Large intestine (tissue), 3 donors: Measurements from ENCODE around the gene PDK3. TPM values are rescaled to one million over a fixed set of nuclear protein-coding genes. Genes with fewer than 3 reads are reported as not detected.

Experiments
- DNase-seq, 2 donors: peaks; one replicate each; pipeline versions ENCODE4 v3.0.0 to v3.0.0-alpha.2; 2013
- H3K27ac ChIP-seq: one replicate; pipeline ENCODE4 v1.5.1; 2013; ENCODE audit warnings: low read length
- H3K27me3 ChIP-seq: 2 replicates; pipeline ENCODE4 v1.6.1; 2013; ENCODE audit warnings: low read length; ENCODE audit not compliant: control insufficient read depth, insufficient read depth
- H3K36me3 ChIP-seq: 2 replicates; pipeline ENCODE4 v1.6.1; 2013; ENCODE audit warnings: low read length; ENCODE audit not compliant: control insufficient read depth, insufficient read depth
- H3K4me1 ChIP-seq: one replicate; pipeline ENCODE4 v1.6.1; 2013; ENCODE audit warnings: low read length; ENCODE audit not compliant: control insufficient read depth, insufficient read depth
- H3K4me3 ChIP-seq: one replicate; pipeline ENCODE4 v1.5.1; 2013; ENCODE audit warnings: low read length
- H3K9me3 ChIP-seq: one replicate; pipeline ENCODE4 v1.6.1; 2013; ENCODE audit warnings: mild to moderate bottlenecking, low read depth, low read length, moderate library complexity; ENCODE audit not compliant: control insufficient read depth
- WGBS: methylation state at CpG from one replicate; pipeline ENCODE4 v1.1.5; 2013; ENCODE audit warnings: low lambda C conversion rate; ENCODE audit not compliant: insufficient coverage; 5-methylcytosine and 5-hydroxymethylcytosine counted together
- polyA plus RNA-seq: library from polyadenylated mRNA; unstranded; fragments of 120-200 nt; gene quantifications from one replicate; pipeline ENCODE4 v1.2.1, GENCODE V29; 2013

Gene PDK3
- polyA plus RNA-seq, 1 donor, result 13.3 TPM

DNA sequence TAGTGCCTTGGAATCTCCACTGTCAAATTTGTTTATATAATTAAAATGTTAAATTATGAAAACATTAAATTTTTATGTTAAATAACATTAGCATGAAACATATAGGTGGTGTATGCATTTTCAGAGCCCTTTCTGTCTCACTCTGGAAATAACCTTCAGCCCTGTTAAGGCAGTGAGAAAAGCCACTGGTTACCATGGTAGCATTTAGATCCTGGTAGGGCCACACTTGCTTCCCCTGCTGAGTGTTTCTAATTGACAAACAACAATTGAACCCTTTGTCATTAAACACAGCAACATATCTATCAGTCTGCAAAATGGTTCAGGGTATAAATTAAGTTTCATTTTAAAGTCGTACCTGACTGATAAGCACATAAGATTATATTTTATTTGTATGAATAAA, 63.5 kb downstream of the PDK3 start:
- H3K27ac ChIP-seq, result no peak overlapping the region
- no peaks in the 10 kb centered on the region for H3K9me3 ChIP-seq
- H3K36me3 ChIP-seq, result peaks cover 6% of the 10 kb centered on the region
- no peaks in the 10 kb centered on the region for H3K27me3 ChIP-seq
- no peaks in the 10 kb centered on the region for H3K4me1 ChIP-seq
- H3K4me3 ChIP-seq, result no peak overlapping the region
- no peak for DNase-seq
- WGBS, result no CpG with 5 or more reads among the region's 1 CpG

DNA sequence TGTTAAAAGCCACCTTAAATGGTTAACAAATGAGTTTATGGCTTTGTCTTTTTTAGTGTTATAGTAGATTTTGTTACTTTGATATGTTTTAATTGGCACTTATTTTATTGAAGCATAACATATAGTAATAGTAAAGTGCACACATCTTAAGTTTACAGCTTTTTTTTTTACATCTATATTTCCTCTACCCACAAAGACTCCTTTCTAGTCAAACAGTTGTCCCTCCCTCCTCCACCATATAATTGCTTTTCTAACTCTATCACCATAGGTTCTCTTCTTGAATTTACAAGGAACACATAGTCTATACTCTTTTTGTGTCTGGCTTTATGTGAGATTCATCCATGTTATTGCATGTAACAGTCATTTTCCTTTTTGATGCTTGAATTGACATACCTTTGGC, 71.5 kb downstream of the PDK3 start:
- no peaks in the 10 kb centered on the region for H3K27me3 ChIP-seq
- H3K4me3 ChIP-seq, result no peak overlapping the region
- H3K9me3 ChIP-seq, result no peaks in the 10 kb centered on the region
- H3K36me3 ChIP-seq, result peaks cover 10% of the 10 kb centered on the region
- H3K4me1 ChIP-seq, result no peaks in the 10 kb centered on the region
- DNase-seq, result no peak
- H3K27ac ChIP-seq, result no peak overlapping the region

DNA sequence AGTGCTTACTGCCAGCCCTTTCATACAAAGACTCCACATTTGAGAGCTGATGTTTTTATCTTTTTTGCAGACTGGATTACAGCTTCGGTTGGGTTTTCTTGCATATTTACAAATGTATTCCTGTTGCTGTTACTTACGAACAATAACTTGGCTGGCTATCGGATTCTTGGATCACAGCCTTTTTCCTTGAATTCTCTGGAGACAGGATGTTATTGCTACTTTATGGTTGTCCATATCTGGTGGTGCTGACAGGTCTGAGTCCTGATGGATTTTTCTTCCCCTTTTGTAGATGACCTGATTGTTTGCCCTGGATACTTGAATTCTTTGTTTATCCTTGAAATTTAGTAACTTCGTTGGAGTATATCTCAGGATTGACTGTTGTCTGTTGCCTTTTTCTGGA, 77.7 kb downstream of the PDK3 start:
- H3K36me3 ChIP-seq, result no peaks in the 10 kb centered on the region
- DNase-seq, result no peak
- H3K27me3 ChIP-seq, result no peaks in the 10 kb centered on the region
- H3K9me3 ChIP-seq, result no peaks in the 10 kb centered on the region
- WGBS, result no CpG with 5 or more reads among the region's 4 CpGs
- no peaks in the 10 kb centered on the region for H3K4me1 ChIP-seq
- H3K27ac ChIP-seq, result no peak overlapping the region
- no peak overlapping the region for H3K4me3 ChIP-seq

DNA sequence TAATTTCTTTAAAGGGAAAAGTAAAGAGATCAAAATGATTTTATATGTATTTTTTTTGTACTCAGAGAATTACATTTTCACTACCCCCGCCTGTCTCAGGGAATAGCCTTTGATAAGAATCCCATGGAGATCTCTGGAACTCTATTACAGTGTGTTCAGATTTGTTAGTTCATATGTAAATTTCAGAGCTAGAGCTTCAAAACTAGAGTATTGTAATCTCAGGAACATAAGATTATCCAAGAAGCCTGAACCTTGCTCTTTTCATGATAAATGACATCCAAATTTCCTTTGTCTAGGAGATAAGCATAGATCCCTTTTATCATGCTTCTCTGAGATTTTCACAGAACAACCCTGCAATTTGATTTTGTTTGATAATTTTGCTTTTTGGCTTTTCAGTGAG, 82.9 kb downstream of the PDK3 start:
- Histone ChIP-seq H3K4me1 (no peaks in the 10 kb centered on the region), H3K9me3 (no peaks in the 10 kb centered on the region), H3K27me3 (no peaks in the 10 kb centered on the region), H3K36me3 (no peaks in the 10 kb centered on the region), H3K4me3 (no peak overlapping the region), H3K27ac (no peak overlapping the region)
- DNase-seq, result no peak
- no CpG with 5 or more reads among the region's 1 CpG for WGBS

DNA sequence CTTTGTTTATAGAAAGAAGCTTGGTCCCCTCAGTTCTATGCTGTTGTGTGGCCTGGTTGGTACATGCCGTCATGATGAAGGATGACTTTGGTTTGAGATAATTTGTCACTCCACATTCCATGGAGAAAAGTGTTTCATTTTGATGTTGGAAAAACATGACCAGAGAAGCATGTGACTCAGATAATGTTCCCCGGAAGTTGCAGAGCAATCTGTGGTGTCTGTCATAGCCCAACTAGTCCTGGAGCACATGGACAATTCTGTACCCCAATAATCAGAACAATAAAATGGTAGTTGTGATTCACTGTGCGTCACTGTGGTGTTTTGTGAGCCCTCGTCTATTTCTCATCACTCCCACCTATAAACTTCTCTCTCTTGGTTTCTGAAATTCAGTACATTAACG, 85.1 kb downstream of the PDK3 start:
- no peaks in the 10 kb centered on the region for H3K4me1 ChIP-seq
- no peak for DNase-seq
- H3K27me3 ChIP-seq, result no peaks in the 10 kb centered on the region
- H3K27ac ChIP-seq, result no peak overlapping the region
- no peaks in the 10 kb centered on the region for H3K36me3 ChIP-seq
- no peaks in the 10 kb centered on the region for H3K9me3 ChIP-seq
- H3K4me3 ChIP-seq, result no peak overlapping the region
- WGBS, result no CpG with 5 or more reads among the region's 5 CpGs

DNA sequence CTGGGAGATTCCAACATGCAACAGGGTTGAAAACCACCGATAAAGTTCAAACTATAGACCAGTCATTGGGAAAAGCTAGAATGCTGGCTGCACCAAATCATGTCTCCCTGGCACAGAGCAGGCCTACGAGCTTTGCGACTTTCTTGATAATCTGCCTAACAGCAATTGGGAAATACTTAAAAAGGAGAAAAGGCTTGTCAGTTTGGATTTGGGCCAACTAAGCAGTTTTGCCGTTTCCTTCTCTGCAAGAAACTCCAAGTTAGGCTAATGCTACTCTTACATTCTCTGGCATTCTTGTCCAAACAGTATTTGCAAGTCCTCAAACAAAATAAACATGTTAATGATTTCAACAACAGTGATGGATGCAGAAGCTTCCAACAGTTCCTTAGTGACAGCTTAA, 87.9 kb downstream of the PDK3 start:
- H3K27ac ChIP-seq, result no peak overlapping the region
- no CpG with 5 or more reads among the region's 4 CpGs for WGBS
- no peak overlapping the region for H3K4me3 ChIP-seq
- no peaks in the 10 kb centered on the region for H3K9me3 ChIP-seq
- no peaks in the 10 kb centered on the region for H3K27me3 ChIP-seq
- H3K4me1 ChIP-seq, result no peaks in the 10 kb centered on the region
- no peaks in the 10 kb centered on the region for H3K36me3 ChIP-seq
- DNase-seq, result no peak

DNA sequence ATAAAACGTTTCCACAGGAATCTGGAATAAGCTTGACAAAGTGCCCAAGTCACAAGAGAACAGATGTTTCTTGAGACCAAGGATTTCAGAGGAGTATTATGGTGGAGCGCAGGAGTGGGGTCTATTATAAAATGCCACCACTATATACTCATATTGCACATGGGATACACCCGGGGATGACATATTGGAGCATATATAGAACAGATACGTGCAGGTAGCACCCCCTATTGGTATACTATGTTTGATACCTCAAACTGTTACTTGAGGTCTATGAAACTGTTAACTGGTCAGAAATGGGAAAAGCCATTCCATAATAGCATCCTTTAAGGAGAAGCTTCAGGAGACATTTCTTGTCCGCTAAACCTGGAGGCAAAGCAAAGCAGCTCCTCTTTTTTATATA, 96.0 kb downstream of the PDK3 start:
- no peaks in the 10 kb centered on the region for H3K36me3 ChIP-seq
- no CpG with 5 or more reads among the region's 5 CpGs for WGBS

DNA sequence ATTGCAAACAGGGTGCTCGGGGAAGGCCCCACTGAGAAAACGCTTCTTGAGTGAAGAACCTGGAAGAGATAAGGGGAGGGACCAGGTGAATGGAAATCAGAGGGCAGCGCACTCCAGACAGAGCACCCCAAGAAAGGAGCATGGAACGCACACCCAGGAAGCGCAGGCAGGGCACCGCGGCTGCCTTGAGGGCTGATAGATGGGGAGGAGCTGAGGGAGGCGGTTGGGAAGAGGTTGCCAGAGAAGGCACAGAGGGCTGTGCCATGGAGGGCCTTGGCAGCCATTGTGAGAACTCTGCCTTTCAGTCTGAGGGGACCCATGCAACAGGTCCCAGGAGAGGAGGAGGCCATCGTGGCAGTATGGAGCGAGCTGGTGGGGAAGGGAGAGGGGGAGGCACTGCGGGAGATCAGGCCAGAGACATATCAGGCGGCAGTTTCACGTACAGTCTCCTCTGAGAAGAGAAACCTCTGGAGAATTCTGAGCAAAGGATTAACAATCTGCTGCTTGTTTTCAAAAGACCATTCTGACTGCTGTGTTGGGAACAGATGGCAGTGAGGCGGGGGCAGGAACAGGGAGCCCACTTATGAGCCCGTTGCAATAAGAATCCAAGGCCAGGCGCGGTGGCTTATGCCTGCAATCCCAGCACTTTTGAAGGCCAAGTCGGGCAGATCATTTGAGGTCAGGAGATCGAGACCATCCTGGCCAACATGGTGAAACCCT, 98.4 kb downstream of the PDK3 start:
- Histone ChIP-seq H3K4me3 (no peak overlapping the region), H3K9me3 (no peaks in the 10 kb centered on the region), H3K4me1 (no peaks in the 10 kb centered on the region), H3K27ac (no peak overlapping the region), H3K36me3 (no peaks in the 10 kb centered on the region), H3K27me3 (no peaks in the 10 kb centered on the region)
- no CpG with 5 or more reads among the region's 19 CpGs for WGBS
- no peak for DNase-seq

More for the DNA sequence above, 96.0 kb downstream of the PDK3 start:
- no peaks in the 10 kb centered on the region for H3K9me3 ChIP-seq
- no peaks in the 10 kb centered on the region for H3K4me1 ChIP-seq
- DNase-seq, result no peak
- no peak overlapping the region for H3K27ac ChIP-seq
- H3K27me3 ChIP-seq, result no peaks in the 10 kb centered on the region
- no peak overlapping the region for H3K4me3 ChIP-seq

DNA sequence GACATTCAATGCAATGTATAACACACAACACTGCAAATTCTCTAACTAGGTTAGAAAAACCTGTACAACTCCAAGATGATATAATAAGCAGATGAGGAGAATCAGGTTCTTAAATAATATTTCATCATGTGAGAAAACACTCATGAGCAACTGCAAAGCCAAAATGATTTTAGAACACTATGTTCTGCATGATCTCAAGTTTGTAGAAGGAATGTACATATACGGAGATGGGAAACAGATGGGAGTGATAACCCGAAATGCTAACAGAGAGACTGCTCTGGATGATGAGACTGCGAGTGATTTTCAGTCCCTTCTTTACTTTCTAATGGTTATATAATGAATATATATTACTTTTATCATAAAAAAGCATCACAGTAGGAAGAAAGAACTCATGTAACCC, 101.2 kb downstream of the PDK3 start:
- Histone ChIP-seq H3K27me3 (no peaks in the 10 kb centered on the region), H3K27ac (no peak overlapping the region), H3K4me3 (no peak overlapping the region), H3K9me3 (no peaks in the 10 kb centered on the region), H3K36me3 (no peaks in the 10 kb centered on the region), H3K4me1 (no peaks in the 10 kb centered on the region)
- DNase-seq, result no peak
- no CpG with 5 or more reads among the region's 3 CpGs for WGBS

DNA sequence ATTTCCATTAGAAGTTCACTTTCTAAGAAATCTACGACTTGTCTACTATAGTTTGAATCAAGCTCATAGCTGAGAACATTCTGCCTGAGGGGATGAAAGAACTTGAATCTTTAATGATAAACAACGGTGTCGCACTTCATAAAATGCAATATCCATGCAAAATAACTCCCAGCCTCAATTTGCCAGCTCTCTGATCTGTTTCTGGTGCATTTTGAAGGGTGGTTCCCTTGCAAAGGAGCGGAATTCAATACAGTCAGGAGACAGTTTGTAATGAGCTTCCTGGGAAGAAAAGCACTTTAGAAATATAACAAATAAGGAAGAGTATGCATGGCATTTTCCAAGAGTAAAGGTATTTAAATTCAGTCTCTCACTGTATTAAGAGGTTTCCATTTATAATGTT, 102.1 kb downstream of the PDK3 start:
- no peak overlapping the region for H3K27ac ChIP-seq
- DNase-seq, result no peak
- H3K4me1 ChIP-seq, result no peaks in the 10 kb centered on the region
- H3K27me3 ChIP-seq, result no peaks in the 10 kb centered on the region
- no peak overlapping the region for H3K4me3 ChIP-seq
- H3K9me3 ChIP-seq, result no peaks in the 10 kb centered on the region
- WGBS, result no CpG with 5 or more reads among the region's 4 CpGs
- H3K36me3 ChIP-seq, result no peaks in the 10 kb centered on the region

DNA sequence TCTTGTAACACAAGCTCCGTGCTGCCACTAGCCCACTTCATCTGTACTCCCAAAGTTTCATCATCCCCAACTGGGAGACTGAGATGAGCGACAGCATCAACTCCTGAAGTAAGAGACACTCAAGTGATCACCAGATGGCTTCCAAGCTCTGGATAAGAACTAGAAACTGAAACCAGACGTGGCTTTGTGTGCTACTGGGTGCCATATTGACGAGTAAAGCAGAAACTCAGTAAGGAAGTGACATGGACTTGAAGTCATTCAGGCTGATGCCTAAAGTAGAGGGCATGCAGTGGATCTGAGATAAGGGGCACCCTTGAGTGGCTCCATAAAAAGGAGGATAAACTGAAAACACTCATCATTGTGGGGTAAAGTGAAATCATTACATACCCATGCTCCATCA, 109.7 kb downstream of the PDK3 start:
- H3K4me3 ChIP-seq, result no peak overlapping the region
- H3K27me3 ChIP-seq, result no peaks in the 10 kb centered on the region
- no peaks in the 10 kb centered on the region for H3K36me3 ChIP-seq
- H3K9me3 ChIP-seq, result no peaks in the 10 kb centered on the region
- H3K27ac ChIP-seq, result no peak overlapping the region
- WGBS, result no CpG with 5 or more reads among the region's 4 CpGs
- no peaks in the 10 kb centered on the region for H3K4me1 ChIP-seq
- DNase-seq, result no peak
